Measurements from ENCODE around the gene FASN. TPM values are rescaled to one million over a fixed set of nuclear protein-coding genes. Genes with fewer than 3 reads are reported as not detected.
A peak's percentile ranks its signal among the peaks of the same experiment; 100 is the strongest.

The FASN gene
- total RNA-seq, 4 donors from 2014 or later = 72.8 to 302 (median 143) TPM

DNA sequence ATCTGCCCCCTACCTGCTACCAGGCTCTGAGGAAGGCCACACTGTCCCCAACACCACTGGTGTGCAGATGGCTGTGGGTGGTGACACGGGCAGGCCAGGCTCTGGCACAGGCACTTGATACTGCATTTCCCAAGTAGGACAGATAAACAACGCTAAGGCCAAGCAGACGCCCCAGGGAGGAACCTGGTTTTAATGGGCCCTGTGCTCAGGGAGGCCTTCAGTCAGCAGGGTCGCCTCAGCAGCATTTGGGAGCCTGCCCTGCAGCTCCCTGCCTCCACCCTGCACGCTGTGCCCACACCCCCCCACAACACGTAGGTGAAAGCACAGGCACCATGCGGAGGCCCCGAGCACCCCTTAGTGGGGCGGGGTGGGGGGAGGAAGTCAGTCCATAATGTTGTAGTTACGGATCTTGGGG, 3.3 kb upstream of the FASN start:
- Histone ChIP-seq H3K4me3 (no peak overlapping the region), H3K27ac (peak overlapping the region in 2 of 4 donors; percentile 91 to 99), H3K27me3 (no peaks in the 10 kb centered on the region), H3K36me3 (peaks cover 0 to 5% (median 0%) of the 10 kb centered on the region in 3 donors), H3K4me1 (peaks cover 58 to 82% (median 64%) of the 10 kb centered on the region in 3 donors), H3K9me3 (no peaks in the 10 kb centered on the region)
- TF ChIP-seq, protein P1, sequence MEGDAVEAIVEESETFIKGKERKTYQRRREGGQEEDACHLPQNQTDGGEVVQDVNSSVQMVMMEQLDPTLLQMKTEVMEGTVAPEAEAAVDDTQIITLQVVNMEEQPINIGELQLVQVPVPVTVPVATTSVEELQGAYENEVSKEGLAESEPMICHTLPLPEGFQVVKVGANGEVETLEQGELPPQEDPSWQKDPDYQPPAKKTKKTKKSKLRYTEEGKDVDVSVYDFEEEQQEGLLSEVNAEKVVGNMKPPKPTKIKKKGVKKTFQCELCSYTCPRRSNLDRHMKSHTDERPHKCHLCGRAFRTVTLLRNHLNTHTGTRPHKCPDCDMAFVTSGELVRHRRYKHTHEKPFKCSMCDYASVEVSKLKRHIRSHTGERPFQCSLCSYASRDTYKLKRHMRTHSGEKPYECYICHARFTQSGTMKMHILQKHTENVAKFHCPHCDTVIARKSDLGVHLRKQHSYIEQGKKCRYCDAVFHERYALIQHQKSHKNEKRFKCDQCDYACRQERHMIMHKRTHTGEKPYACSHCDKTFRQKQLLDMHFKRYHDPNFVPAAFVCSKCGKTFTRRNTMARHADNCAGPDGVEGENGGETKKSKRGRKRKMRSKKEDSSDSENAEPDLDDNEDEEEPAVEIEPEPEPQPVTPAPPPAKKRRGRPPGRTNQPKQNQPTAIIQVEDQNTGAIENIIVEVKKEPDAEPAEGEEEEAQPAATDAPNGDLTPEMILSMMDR (IDR thresholded peaks at IDR 0.05) = no peak
- no peak for TF ChIP-seq POLR2A (IDR thresholded peaks at IDR 0.05)
- 71% methylated on average over 7 of the region's 10 CpGs; no CpG with 5 or more reads in 1 of the 2 donors for WGBS, 2 donors
- no peak for DNase-seq
- intact Hi-C loops (cut with DNase I) = no loop called here

DNA sequence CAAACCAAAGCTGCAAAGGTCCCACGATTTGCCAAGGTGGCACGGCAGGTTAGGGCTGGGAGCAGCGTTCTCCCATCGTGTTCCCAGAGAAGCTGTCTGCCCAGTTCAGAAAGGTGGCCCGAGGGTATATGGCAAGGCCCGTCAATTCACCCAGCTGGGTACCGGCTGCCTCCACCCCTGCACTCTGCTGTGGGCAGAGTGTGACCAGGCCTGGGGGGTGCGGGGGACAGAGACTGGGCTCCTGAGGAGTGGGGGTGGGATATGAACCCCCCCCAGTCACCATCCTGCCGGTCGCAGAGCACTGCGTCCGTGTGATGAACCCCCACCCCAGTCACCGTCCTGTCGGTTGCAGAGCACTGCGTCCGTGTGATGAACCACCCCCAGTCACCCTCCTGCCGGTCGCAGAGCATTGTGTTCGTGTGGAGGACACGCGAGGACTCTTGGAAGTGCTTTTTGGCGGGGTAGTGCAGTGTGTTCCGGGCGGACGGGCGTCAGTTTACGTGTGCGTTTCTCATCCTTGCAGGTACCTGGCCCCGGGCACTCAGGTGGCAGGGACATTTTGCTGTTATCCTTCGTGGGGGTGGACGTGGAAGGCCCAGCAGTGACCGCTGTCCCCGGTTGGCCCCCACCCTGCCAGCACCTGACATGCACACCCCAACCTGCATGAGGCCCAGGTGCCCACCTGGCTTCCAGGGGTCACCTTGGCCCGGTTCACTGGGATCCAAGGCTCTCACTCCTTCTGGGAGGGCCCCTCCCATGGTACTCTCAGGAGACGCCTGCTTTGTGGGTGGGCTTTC, 2.7 kb upstream of the FASN start:
- WGBS, 2 donors = 62 to 80% methylated on average over 6 to 8 of the region's 35 CpGs
- Histone ChIP-seq H3K27ac (peak overlapping the region; percentile 91 to 99 (median 98)), H3K4me1 (peaks cover 57 to 82% (median 59%) of the 10 kb centered on the region in 3 donors), H3K36me3 (peaks cover 0 to 11% (median 0%) of the 10 kb centered on the region in 3 donors), H3K27me3 (no peaks in the 10 kb centered on the region), H3K4me3 (no peak overlapping the region), H3K9me3 (no peaks in the 10 kb centered on the region)
- DNase-seq = no peak
- intact Hi-C loops (cut with DNase I) = no loop called here
- TF ChIP-seq, protein P1 (IDR thresholded peaks at IDR 0.05) = no peak
- TF ChIP-seq POLR2A (IDR thresholded peaks at IDR 0.05) = no peak

DNA sequence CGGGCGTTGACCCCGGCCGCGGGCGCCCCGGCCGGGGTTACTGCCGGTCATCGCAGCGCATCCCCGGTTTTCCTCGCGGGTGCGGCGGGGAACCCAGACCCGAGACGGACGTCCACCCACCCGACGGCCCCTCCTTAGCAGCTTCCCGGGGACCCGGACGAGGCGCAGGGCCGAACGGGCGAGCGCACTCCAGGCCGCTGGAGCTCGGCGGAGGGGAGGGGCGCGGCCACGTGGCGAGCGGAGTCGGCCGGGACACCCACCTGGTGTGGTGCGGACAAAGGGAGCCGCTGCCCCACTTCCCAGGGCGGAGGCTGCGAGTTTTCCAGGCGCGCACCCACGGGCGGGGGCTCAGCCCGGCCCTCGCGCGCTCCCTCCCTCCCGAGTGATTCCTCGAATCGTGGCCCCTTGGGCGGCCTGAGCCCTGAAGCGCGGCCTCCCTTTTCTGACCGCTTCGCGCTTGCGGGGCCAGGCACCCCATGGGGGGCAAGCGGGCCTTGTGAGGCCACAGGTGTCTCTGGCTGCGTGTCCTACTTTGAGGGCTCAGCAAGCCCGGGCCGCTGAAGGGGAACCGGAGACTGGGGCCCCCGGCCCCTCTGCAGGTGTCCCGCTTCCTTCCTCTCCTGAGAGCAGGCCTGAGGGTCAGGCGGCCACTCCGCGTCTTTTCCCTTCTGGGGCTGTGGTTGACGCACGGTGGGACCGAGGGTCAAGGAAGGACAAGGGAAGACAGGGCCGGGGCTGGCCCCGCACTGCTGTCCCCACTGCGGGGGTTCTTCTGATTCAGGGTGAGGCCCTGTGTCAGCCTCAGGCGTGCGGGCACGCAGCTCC, 1.1 kb upstream of the FASN start:
- H3K9me3 ChIP-seq = no peaks in the 10 kb centered on the region
- H3K4me1 ChIP-seq = peaks cover 44 to 74% (median 45%) of the 10 kb centered on the region in 3 donors
- H3K27me3 ChIP-seq = no peaks in the 10 kb centered on the region
- peak overlapping the region; percentile 91 to 99 (median 98) for H3K27ac ChIP-seq
- 22% methylated on average over 9 of the region's 80 CpGs; no CpG with 5 or more reads in 1 of the 2 donors for WGBS, 2 donors
- DNase-seq = no peak
- H3K36me3 ChIP-seq = peaks cover 9 to 27% (median 12%) of the 10 kb centered on the region in 3 donors
- intact Hi-C loops (cut with DNase I) = no loop called here
- TF ChIP-seq, protein P1 (IDR thresholded peaks at IDR 0.05) = peak in 2 of 6 experiments; percentile 2 to 4
- TF ChIP-seq POLR2A (IDR thresholded peaks at IDR 0.05) = no peak
- peak overlapping the region; percentile 60 to 95 (median 86) for H3K4me3 ChIP-seq

DNA sequence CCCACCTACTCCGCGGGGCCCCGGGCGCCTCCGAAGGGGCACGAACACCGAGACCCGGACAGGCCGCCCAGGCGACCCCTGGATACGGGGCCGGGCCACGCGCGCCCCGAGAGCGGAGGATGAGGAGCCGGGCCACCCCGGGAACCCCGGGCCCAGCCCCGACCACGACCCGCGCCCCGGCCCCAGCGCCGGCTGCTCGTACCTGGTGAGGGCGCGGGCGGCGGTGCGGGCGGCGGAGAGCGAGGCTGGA, 192 bp downstream of the FASN start:
- intact Hi-C loops (cut with DNase I) = no loop called here
- WGBS, 2 donors = no CpG with 5 or more reads among the region's 36 CpGs

More for the DNA sequence above, 192 bp downstream of the FASN start:
- TF ChIP-seq, protein P1 (IDR thresholded peaks at IDR 0.05) = no peak
- no peak for TF ChIP-seq POLR2A (IDR thresholded peaks at IDR 0.05)
- Histone ChIP-seq H3K27me3 (no peaks in the 10 kb centered on the region), H3K27ac (peak overlapping the region; percentile 91 to 99 (median 98)), H3K9me3 (no peaks in the 10 kb centered on the region), H3K36me3 (peaks cover 22 to 40% (median 25%) of the 10 kb centered on the region in 3 donors), H3K4me1 (peaks cover 33 to 61% (median 34%) of the 10 kb centered on the region in 3 donors), H3K4me3 (peak overlapping the region; percentile 60 to 95 (median 86))
- no peak for DNase-seq
